Ovary (tissue), 9 donors: ENCODE data around the gene ZCCHC3. TPM values are rescaled to one million over a fixed set of nuclear protein-coding genes. Genes with fewer than 3 reads are reported as not detected.

ENCODE experiments used
- DNase-seq, 5 donors: peaks; one replicate each; pipeline ENCODE4 v3.0.0-alpha.2; 2019 to 2020
- H3K27ac ChIP-seq, 2 donors: fragments of 200-600 bp; one replicate each; pipeline versions ENCODE4 v1.5.1 to v1.8.0; 2019 to 2022
- H3K27me3 ChIP-seq: fragments of 200-600 bp; one replicate; pipeline ENCODE4 v1.8.0; 2022
- H3K36me3 ChIP-seq: fragments of 200-600 bp; sonication (generic); one replicate; pipeline ENCODE4 v1.5.1; 2019
- H3K4me1 ChIP-seq: one replicate; pipeline ENCODE4 v1.8.1; 2013; ENCODE audit warnings: mild to moderate bottlenecking, moderate library complexity; ENCODE audit not compliant: insufficient read depth
- H3K4me3 ChIP-seq: fragments of 200-600 bp; sonication (generic); one replicate; pipeline ENCODE4 v1.5.1; 2017
- H3K9me3 ChIP-seq, 2 donors: fragments of 200-600 bp in 1 of 2; sonication (generic) in 1 of 2; one replicate each; pipeline versions ENCODE4 v1.5.1 to v1.8.1; 2013 to 2019; ENCODE audit warnings: mild to moderate bottlenecking in 1 of 2, moderate library complexity in 1 of 2
- EP300 ChIP-seq: sonication (generic); formaldehyde crosslinking; IDR thresholded peaks from one replicate; pipeline ENCODE4 v1.6.1; 2017; ENCODE audit warnings: antibody characterized with exemption
- POLR2A ChIP-seq: fragments of 450-650 bp; IDR thresholded peaks from one replicate; pipeline ENCODE4 v1.6.1; 2017; ENCODE audit warnings: antibody characterized with exemption, mild to moderate bottlenecking, moderate library complexity
- WGBS, 3 donors: extraction: QIAGEN DNeasy Blood & Tissue Kit in 1 of 3; methylation state at CpG; one replicate each; pipeline versions ENCODE4 v1.1.5 to v1.1.7; 2013 to 2017; 5-methylcytosine and 5-hydroxymethylcytosine counted together
- intact Hi-C, 4 donors: fragments of 100-400 bp; cut with DNase I; formaldehyde crosslinking; loops; one replicate each; pipeline versions ENCODE4 v1.11.0 to v1.15.1; 2022 to 2023
- polyA plus RNA-seq, 2 donors: library from polyadenylated mRNA; stranded (reverse); fragments of 200-250 nt in 1 of 2; fragments of 350-450 nt in 1 of 2; fragmentation: Illumina TruSeq in 1 of 2; extraction: RNeasy Lipid Tissue Mini Kit (QIAGEN cat#74804) in 1 of 2; gene quantifications; one replicate each; pipeline ENCODE4 v1.2.3, GENCODE V29; 2013 to 2014
- total RNA-seq, 7 donors: library from RNA; depleted of rRNA in 2 of 7; stranded (reverse); fragments of >200 nt in 2 of 7; fragmentation: NEBNext Ultra II Directional in 3 of 7; extraction: Animal tissue kit (Norgen Biotek cat#: 25700) in 3 of 7; gene quantifications; one replicate each; pipeline versions ENCODE4 v1.1.0 to v1.2.4, GENCODE V29; 2016 to 2023
- TF ChIP-seq, protein P1 (sequence below), 3 donors: fragments of 450-650 bp in 2 of 3; fragments of 200-600 bp in 1 of 3; IDR thresholded peaks; one replicate each; pipeline versions ENCODE4 v1.5.1 to v1.8.0; 2016 to 2022; ENCODE audit warnings: antibody characterized with exemption in 3 of 3, mild to moderate bottlenecking in 1 of 3
- donor health status: DM: no; HTN: no; CAD: no; lungs with moderate emphysema.
- donor health status: DM: no; HTN: no; CAD: no.
- donor health status: Bipolar disorder and iron deficiency.
- donor health status: DM: yes; HTN: yes; CAD: no.
- donor health status: DM: no; HTN: no; CAD: no.
- donor health status: DM: yes; HTN: yes; CAD: no.

ZCCHC3 gene
- total and polyA plus RNA-seq, 9 donors = 13.6 to 28.1 (median 23.1) TPM

GRCh38 chr20:316316-317068, 19.1 kb downstream of the ZCCHC3 start:
- 95 to 98% (median 97%) methylated on average over 2 of the region's 2 CpGs for WGBS, 3 donors
- TF ChIP-seq EP300 (no peak), POLR2A (no peak)
- TF ChIP-seq, protein P1, sequence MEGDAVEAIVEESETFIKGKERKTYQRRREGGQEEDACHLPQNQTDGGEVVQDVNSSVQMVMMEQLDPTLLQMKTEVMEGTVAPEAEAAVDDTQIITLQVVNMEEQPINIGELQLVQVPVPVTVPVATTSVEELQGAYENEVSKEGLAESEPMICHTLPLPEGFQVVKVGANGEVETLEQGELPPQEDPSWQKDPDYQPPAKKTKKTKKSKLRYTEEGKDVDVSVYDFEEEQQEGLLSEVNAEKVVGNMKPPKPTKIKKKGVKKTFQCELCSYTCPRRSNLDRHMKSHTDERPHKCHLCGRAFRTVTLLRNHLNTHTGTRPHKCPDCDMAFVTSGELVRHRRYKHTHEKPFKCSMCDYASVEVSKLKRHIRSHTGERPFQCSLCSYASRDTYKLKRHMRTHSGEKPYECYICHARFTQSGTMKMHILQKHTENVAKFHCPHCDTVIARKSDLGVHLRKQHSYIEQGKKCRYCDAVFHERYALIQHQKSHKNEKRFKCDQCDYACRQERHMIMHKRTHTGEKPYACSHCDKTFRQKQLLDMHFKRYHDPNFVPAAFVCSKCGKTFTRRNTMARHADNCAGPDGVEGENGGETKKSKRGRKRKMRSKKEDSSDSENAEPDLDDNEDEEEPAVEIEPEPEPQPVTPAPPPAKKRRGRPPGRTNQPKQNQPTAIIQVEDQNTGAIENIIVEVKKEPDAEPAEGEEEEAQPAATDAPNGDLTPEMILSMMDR (IDR thresholded peaks at IDR 0.05) = no peak
- Histone ChIP-seq H3K4me1 (no peaks in the 10 kb centered on the region), H3K36me3 (no peaks in the 10 kb centered on the region), H3K9me3 (no peaks in the 10 kb centered on the region), H3K27ac (no peak overlapping the region), H3K27me3 (no peaks in the 10 kb centered on the region), H3K4me3 (no peak overlapping the region)
- intact Hi-C loops = no loop called here
- no peak for DNase-seq

- WGBS, 3 donors = 0 to 1% (median 1%) methylated on average over 33 to 69 of the region's 69 CpGs
- no peaks in the 10 kb centered on the region for H3K9me3 ChIP-seq
- intact Hi-C loops = loop anchor here in 2 of 4 donors (1.0 to 10.0 kb wide), 2 partner anchors 27 to 1060 kb away; partner anchors contain the start of gene ZCCHC3 (in 1 of the 2)
- TF ChIP-seq, protein P1 (IDR thresholded peaks at IDR 0.05) = peak in 2 of 3 donors; percentile 20 to 31
- TF ChIP-seq EP300 (no peak), POLR2A (peak; percentile 57)
- peak overlapping the region; percentile 69 for H3K4me3 ChIP-seq
- no peaks in the 10 kb centered on the region for H3K27me3 ChIP-seq
- DNase-seq = peak; percentile 87 to 94 (median 92)
- H3K27ac ChIP-seq = peak overlapping the region; percentile 23 to 97
- no peaks in the 10 kb centered on the region for H3K36me3 ChIP-seq
- H3K4me1 ChIP-seq = peaks cover 5% of the 10 kb centered on the region
Observed at GRCh38 chr20:324177-325044, 27.0 kb downstream of the ZCCHC3 start.

DNA sequence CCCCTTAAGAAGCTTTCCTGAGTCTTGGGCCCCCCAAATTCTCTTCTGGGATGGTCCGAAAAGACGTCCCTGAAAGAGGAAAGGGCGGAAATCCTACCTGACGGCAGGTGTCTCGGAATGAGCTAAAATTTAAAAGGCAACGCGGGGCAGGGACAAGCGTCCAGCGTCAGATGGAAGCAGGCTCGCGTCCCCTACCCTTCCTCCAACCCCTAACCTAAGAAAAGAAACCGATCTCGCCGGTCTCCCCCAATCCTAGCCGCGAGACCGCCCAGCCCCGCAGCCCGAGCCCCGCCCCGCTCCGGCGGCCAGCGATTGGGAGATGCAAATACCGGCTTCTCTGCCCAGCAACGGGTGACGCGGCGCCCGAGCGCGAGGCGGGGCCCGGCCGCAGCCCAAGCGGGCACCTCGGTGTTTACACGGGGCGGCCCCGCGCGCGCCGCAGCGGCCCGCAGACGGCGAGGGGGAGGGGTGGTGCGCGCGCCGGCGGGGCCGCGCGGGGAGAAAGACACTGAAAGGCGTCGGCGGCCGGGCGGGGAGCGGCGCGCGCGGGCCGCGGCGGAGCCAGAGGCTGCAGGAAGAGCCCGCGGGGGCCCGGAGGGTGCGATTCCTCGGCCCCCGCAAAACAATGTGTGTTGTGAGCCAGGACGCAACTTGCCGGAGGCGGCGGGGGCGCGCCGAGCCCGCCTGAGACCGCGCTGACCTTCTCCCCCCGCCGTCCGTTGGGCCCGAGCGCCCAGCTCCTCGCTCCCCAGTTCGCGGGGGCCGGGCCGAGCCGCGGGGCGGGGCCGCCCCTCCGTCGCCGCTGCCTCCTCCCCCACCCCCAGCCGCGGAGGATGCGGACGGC, 27.9 kb downstream of the ZCCHC3 start, which contains the start of gene SOX12:
TSS of gene SOX12 (plus strand) at position 508 of the 844 bp plus-strand sequence. CDS start 373 bp downstream, outside the sequence.
- Histone ChIP-seq H3K36me3 (no peaks in the 10 kb centered on the region), H3K27ac (peak within 1 kb of the TSS; percentile 91 to 97), H3K9me3 (no peaks in the 10 kb centered on the region), H3K4me3 (peak within 1 kb of the TSS; percentile 69), H3K4me1 (peaks cover 5% of the 10 kb centered on the region), H3K27me3 (no peaks in the 10 kb centered on the region)
- intact Hi-C loops = loop anchor here in 2 of 4 donors (1.0 to 10.0 kb wide), 2 partner anchors 28 to 1060 kb away; partner anchors contain the start of gene ZCCHC3 (in 1 of the 2)
- WGBS, 3 donors = 0 to 1% (median 0%) methylated on average over 66 to 106 of the region's 106 CpGs
- peak; percentile 97 to 98 (median 98) for DNase-seq
- TF ChIP-seq, protein P1 (IDR thresholded peaks at IDR 0.05) = no peak
- TF ChIP-seq EP300 = no peak
- peak; percentile 35 for TF ChIP-seq POLR2A
